Spleen (tissue), 7 donors: ENCODE data around the gene APH1A.

Source experiments
- POLR2A ChIP-seq, 3 donors: fragments of 450-650 bp; IDR thresholded peaks; one replicate each; pipeline ENCODE4 v1.5.1; 2017; ENCODE audit warnings: antibody characterized with exemption in 3 of 3, mild to moderate bottlenecking in 1 of 3
- TF ChIP-seq, protein P1 (sequence below), 11 experiments: fragments of 200-600 bp in 7 of 11; fragments of 450-650 bp in 4 of 11; sonication (generic) in 4 of 11; IDR thresholded peaks in 8 of 11; conservative IDR thresholded peaks in 3 of 11; 1 replicate in 7 of 11; 2 replicates in 4 of 11; pipeline versions ENCODE4 v1.4.0 to v1.8.0; 2016 to 2021; ENCODE audit warnings: antibody characterized with exemption in 11 of 11, inconsistent platforms in 4 of 11, mild to moderate bottlenecking in 1 of 11
- donor health status: DM: no; HTN: no; CAD: no; lungs with moderate emphysema.
- donor health status: DM: no; HTN: no; CAD: no.
- donor health status: DM: no; HTN: no; CAD: no.

DNA sequence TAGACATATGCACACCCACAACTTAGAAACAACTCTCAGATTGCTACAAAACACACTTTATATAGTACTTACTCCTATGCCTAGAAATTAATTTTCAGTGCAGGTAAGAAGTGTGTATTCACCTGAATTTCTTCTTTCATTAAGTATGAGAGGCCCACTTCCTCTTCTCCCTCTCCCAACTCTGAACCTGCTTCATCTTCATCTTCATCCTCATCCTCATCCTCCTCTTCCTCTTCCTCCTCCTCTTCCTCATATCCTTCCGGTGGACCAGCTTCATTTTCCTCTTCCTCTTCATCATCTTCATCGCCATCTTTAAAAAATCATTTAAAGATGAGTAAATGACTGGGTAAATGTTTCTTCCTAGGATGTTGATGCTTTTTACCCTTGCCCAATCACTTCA is 42.3 kb downstream of the APH1A start:
- TF ChIP-seq, protein P1, sequence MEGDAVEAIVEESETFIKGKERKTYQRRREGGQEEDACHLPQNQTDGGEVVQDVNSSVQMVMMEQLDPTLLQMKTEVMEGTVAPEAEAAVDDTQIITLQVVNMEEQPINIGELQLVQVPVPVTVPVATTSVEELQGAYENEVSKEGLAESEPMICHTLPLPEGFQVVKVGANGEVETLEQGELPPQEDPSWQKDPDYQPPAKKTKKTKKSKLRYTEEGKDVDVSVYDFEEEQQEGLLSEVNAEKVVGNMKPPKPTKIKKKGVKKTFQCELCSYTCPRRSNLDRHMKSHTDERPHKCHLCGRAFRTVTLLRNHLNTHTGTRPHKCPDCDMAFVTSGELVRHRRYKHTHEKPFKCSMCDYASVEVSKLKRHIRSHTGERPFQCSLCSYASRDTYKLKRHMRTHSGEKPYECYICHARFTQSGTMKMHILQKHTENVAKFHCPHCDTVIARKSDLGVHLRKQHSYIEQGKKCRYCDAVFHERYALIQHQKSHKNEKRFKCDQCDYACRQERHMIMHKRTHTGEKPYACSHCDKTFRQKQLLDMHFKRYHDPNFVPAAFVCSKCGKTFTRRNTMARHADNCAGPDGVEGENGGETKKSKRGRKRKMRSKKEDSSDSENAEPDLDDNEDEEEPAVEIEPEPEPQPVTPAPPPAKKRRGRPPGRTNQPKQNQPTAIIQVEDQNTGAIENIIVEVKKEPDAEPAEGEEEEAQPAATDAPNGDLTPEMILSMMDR (IDR thresholded peaks at IDR 0.05 in 8 of 11, conservative IDR thresholded peaks at IDR 0.05 in 3 of 11): no peak
- TF ChIP-seq POLR2A (IDR thresholded peaks at IDR 0.05): no peak
